Measurements from ENCODE around the gene DRC3.
"Not testable (repeated sequence)": the region's sequence is repeated elsewhere in the genome, so short reads cannot be mapped to it uniquely, and the experiment has no call there.

Gene DRC3

GRCh38 chr17:17993852-17994251 lies 21.2 kb downstream of the DRC3 start:
- H3K27ac ChIP-seq: no peak overlapping the region
- TF ChIP-seq, protein P1, sequence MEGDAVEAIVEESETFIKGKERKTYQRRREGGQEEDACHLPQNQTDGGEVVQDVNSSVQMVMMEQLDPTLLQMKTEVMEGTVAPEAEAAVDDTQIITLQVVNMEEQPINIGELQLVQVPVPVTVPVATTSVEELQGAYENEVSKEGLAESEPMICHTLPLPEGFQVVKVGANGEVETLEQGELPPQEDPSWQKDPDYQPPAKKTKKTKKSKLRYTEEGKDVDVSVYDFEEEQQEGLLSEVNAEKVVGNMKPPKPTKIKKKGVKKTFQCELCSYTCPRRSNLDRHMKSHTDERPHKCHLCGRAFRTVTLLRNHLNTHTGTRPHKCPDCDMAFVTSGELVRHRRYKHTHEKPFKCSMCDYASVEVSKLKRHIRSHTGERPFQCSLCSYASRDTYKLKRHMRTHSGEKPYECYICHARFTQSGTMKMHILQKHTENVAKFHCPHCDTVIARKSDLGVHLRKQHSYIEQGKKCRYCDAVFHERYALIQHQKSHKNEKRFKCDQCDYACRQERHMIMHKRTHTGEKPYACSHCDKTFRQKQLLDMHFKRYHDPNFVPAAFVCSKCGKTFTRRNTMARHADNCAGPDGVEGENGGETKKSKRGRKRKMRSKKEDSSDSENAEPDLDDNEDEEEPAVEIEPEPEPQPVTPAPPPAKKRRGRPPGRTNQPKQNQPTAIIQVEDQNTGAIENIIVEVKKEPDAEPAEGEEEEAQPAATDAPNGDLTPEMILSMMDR (conservative IDR thresholded peaks at IDR 0.05): no peak

DNA sequence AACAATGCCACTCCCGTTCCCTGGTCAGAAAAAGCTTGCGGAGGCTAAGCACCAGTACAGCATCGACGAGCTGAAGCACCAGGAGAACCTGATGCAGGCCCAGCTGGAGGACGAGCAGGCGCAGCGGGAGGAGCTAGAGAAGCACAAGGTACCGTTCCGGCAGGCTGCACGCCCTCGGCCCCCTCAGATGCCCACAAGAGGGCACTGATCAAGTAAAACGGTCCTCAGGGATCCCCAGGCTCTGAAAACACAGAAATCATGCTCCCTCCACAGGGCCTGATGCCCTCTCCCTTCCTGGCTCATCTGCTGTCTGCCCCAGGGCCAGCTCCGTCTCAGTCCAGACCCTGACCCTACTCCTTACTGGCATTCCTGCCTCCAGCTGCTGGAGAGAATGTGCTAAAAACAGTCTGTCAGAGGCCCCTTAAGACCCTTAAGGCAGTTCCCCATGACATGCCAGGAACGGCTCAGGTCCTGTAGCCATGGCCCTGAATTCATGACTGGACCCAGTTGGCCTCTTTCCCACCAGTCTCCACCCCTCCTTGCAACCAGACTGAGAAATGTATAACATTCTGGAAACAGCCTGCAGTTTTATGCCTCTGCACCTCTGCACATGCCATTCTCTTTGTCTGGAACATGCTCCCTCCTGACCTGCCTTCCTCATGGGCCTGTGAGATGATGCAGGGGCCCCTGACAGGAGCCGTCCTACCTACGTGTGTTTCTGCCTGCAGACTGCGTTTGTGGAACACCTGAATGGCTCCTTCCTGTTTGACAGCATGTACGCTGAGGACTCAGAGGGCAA lies 21.8 kb downstream of the DRC3 start:
- TF ChIP-seq, protein P1 (conservative IDR thresholded peaks at IDR 0.05): peak; percentile 34
- no peak overlapping the region for H3K27ac ChIP-seq

DNA sequence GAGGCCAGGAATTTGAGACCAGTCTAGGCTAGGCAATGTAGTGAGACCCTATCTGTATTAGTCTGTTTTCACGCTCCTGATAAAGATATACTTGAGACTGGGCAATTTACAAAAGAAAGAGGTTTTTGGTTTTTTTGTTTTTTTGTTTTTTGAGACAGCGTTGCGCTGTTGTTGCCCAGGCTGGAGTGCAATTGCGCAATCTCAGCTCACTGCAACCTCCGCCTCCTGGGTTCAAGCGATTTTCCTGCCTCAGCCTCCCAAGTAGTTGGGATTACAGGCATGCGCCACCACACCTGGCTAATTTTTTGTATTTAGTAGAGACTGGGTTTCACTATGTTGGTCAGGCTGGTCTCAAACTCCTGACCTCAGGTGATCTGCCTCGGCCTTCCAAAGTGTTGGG lies 23.2 kb downstream of the DRC3 start:
- H3K27ac ChIP-seq: not testable (repeated sequence)

- no peak overlapping the region for H3K27ac ChIP-seq
- TF ChIP-seq, protein P1 (conservative IDR thresholded peaks at IDR 0.05): no peak
Observed at GRCh38 chr17:17998934-17999333, 26.3 kb downstream of the DRC3 start.

- no peak overlapping the region for H3K27ac ChIP-seq
- TF ChIP-seq, protein P1 (conservative IDR thresholded peaks at IDR 0.05): no peak
Observed at GRCh38 chr17:17999364-18000029, 26.8 kb downstream of the DRC3 start.

DNA sequence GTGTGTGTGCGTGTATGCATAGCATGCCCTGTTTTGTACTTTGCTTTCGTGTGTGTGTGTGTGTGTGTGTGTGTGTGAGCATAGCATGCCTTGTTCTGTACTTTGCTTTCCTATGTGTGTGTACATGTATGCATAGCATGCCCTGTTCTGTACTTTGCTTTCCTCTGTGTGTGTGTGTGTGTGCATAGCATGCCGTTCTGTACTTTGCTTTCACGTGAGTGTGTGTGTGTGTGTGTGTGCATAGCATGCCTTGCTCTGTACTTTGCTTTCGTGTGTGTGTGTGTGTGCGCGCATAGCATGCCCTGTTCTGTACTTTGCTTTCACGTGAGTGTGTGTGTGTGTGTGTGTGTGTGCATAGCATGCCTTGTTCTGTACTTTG lies 27.4 kb downstream of the DRC3 start:
- TF ChIP-seq, protein P1 (conservative IDR thresholded peaks at IDR 0.05): no peak
- no peak overlapping the region for H3K27ac ChIP-seq

DNA sequence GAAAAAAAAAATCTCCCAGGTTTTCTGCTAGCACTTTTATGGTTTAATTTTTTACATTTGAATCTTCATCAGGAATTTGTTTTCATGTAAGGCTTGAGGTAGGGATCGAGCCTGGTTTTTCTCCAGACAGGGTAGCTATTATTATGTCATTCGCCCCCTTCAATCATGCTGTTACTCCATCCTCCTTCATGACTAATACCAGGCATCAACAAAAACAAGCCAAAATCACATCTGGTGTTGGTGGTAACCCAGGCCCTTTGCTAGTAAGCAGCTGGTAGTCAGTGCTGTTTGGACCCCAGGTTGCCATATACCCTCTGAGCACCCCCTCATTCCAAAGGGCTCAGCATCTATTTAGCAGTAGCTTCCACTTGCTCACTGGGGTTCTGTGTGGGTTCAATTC lies 29.5 kb downstream of the DRC3 start:
- H3K27ac ChIP-seq: no peak overlapping the region
- TF ChIP-seq, protein P1 (conservative IDR thresholded peaks at IDR 0.05): no peak

GRCh38 chr17:18004345-18004744 lies 31.7 kb downstream of the DRC3 start:
- TF ChIP-seq, protein P1 (conservative IDR thresholded peaks at IDR 0.05): no peak
- H3K27ac ChIP-seq: no peak overlapping the region
